ENCODE results near the gene JAG1. TPM values are rescaled to one million over a fixed set of nuclear protein-coding genes. Genes with fewer than 3 reads are reported as not detected.
A peak's percentile ranks its signal among the peaks of the same experiment; 100 is the strongest.

The JAG1 gene
- total RNA-seq: 10 to 100 TPM; 31.2 to 65.0 TPM
- polyA plus RNA-seq (ENCODE audit: insufficient read length in 6 of 6): 10 to 100 TPM; 49.7 to 70.8 (median 57.8) TPM
- long read RNA-seq, donor 1, full-length matches to known transcripts: 3 of 69 reads
- long read RNA-seq, donor 1, partial matches to known transcripts: 66 of 69 reads
- long read RNA-seq, donor 1, other reads (novel, unspliced or antisense): 0 of 69 reads
- long read RNA-seq, donor 2, full-length matches to known transcripts: 4 of 4 reads
- long read RNA-seq, donor 2, partial matches to known transcripts: 0 of 4 reads
- long read RNA-seq, donor 2, other reads (novel, unspliced or antisense): 0 of 4 reads
- long read RNA-seq, donor 3, full-length matches to known transcripts: 3 of 3 reads
- long read RNA-seq, donor 3, partial matches to known transcripts: 0 of 3 reads
- long read RNA-seq, donor 3, other reads (novel, unspliced or antisense): 0 of 3 reads
- long read RNA-seq, donor 4, partial matches to known transcripts: 1 of 2 reads
- long read RNA-seq, donor 4, other reads (novel, unspliced or antisense): 1 of 2 reads
- long read RNA-seq, donor 5, full-length matches to known transcripts: 5 of 5 reads
- long read RNA-seq, donor 5, partial matches to known transcripts: 0 of 5 reads
- long read RNA-seq, donor 5, other reads (novel, unspliced or antisense): 0 of 5 reads
- long read RNA-seq, donor 6, full-length matches to known transcripts: 4 of 4 reads
- long read RNA-seq, donor 6, partial matches to known transcripts: 0 of 4 reads
- long read RNA-seq, donor 6, other reads (novel, unspliced or antisense): 0 of 4 reads
- long read RNA-seq, donor 7, full-length matches to known transcripts: 1 of 1 reads
- long read RNA-seq, donor 7, partial matches to known transcripts: 0 of 1 reads
- long read RNA-seq, donor 7, other reads (novel, unspliced or antisense): 0 of 1 reads
- long read RNA-seq, donor 8: 0 reads
- long read RNA-seq, donor 9: 0 reads
- long read RNA-seq, donor 10, partial matches to known transcripts: 1 of 1 reads
- long read RNA-seq, donor 10, other reads (novel, unspliced or antisense): 0 of 1 reads
- long read RNA-seq, donor 11: 0 reads
- long read RNA-seq, donor 12, full-length matches to known transcripts: 5 of 5 reads
- long read RNA-seq, donor 12, partial matches to known transcripts: 0 of 5 reads
- long read RNA-seq, donor 12, other reads (novel, unspliced or antisense): 0 of 5 reads

GRCh38 chr20:10673842-10674683, at the start of gene JAG1:
TSS of gene JAG1 (minus strand) at chr20:10673999. CDS start at chr20:10673530, 469 bp downstream.
- intact Hi-C loops (cut with DNase I): loop anchor here in 1 of 2 donors (10.0 kb wide), 2 partner anchors 541 to 591 kb away; no protein-coding TSS in a partner anchor
- Histone ChIP-seq H3K4me3 (peak within 1 kb of the TSS; percentile 73 to 82), H3K27me3 (peaks cover 0 to 11% of the 10 kb centered on the region in 2 donors)

GRCh38 chr20:10721976-10722375, 48.2 kb upstream of the JAG1 start:
- intact Hi-C loops (cut with DNase I): no loop called here
- H3K4me1 ChIP-seq: no peaks in the 10 kb centered on the region
- DNase-seq (no peak), ATAC-seq (no peak)
- H3K9me3 ChIP-seq: no peaks in the 10 kb centered on the region
- H3K36me3 ChIP-seq: no peaks in the 10 kb centered on the region
- no peak for TF ChIP-seq CTCF (IDR thresholded peaks at IDR 0.05)
- no peak overlapping the region for H3K27ac ChIP-seq
- no peaks in the 10 kb centered on the region for H3K27me3 ChIP-seq
- no peak overlapping the region for H3K4me3 ChIP-seq

More at GRCh38 chr20:10673842-10674683, at the start of gene JAG1:
- ATAC-seq (peak; percentile 81), DNase-seq (peak; percentile 95 to 99 (median 98))
- Histone ChIP-seq H3K27ac (peak within 1 kb of the TSS; percentile 98 to 99), H3K9me3 (no peaks in the 10 kb centered on the region), H3K4me1 (peaks cover 9 to 50% of the 10 kb centered on the region in 2 donors), H3K36me3 (peaks cover 0 to under 1% of the 10 kb centered on the region in 2 donors)
- no peak for TF ChIP-seq CTCF (IDR thresholded peaks at IDR 0.05)

- Histone ChIP-seq H3K4me3 (no peak overlapping the region), H3K27me3 (no peaks in the 10 kb centered on the region), H3K4me1 (peaks cover 0 to 5% of the 10 kb centered on the region in 2 donors), H3K36me3 (no peaks in the 10 kb centered on the region), H3K9me3 (no peaks in the 10 kb centered on the region), H3K27ac (no peak overlapping the region)
- peak; percentile 34 for ATAC-seq
- TF ChIP-seq CTCF (IDR thresholded peaks at IDR 0.05): no peak
- intact Hi-C loops (cut with DNase I): no loop called here
- no peak for DNase-seq
Observed at GRCh38 chr20:10721137-10721896, 47.5 kb upstream of the JAG1 start.

- no peak overlapping the region for H3K27ac ChIP-seq
Observed at GRCh38 chr20:10720565-10720964, 46.8 kb upstream of the JAG1 start.

More at GRCh38 chr20:10720565-10720964, 46.8 kb upstream of the JAG1 start:
- no peak for DNase-seq
- no peak overlapping the region for H3K4me3 ChIP-seq
- intact Hi-C loops (cut with DNase I): no loop called here
- no peak for ATAC-seq
- no peaks in the 10 kb centered on the region for H3K27me3 ChIP-seq
- H3K9me3 ChIP-seq: no peaks in the 10 kb centered on the region
- no peaks in the 10 kb centered on the region for H3K36me3 ChIP-seq
- H3K4me1 ChIP-seq: peaks cover 0 to 6% of the 10 kb centered on the region in 2 donors
- no peak for TF ChIP-seq CTCF (IDR thresholded peaks at IDR 0.05)
